ENCODE data around the gene SMIM12.

Gene SMIM12

DNA sequence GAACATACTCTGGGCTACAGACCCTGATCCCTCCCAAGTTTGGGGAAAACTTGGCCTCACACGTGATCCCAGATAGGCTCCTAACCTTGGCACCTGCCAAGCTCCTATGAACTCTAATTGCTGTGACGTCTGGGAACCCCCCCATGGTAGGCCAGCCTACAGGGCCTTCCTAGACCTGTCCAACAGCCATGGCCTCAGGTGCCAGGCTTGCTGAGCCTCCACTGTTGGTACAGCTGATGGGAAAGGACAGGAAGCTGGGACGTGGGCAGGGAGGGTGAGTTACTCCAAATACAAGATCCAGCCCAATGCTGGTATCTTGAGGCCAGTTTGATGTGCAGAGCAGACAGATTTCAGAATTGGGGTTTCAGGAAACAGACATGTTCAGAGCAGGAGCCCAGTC is 19.1 kb downstream of the SMIM12 start:
- Histone ChIP-seq H3K79me2 (ENCODE audit: low read length) (no peaks in the 10 kb centered on the region), H3K4me2 (ENCODE audit: low read length) (no peak overlapping the region), H3K27me3 (ENCODE audit: low read depth, low read length) (no peaks in the 10 kb centered on the region), H3K36me3 (replicated peaks; ENCODE audit: low read depth, low read length) (no peaks in the 10 kb centered on the region), H3K9ac (ENCODE audit: low read length) (no peak overlapping the region), H3K4me3 (ENCODE audit: low read length) (no peak overlapping the region), H3K27ac (ENCODE audit: low read length) (no peak overlapping the region), H4K20me1 (ENCODE audit: insufficient read depth, low read length) (no peaks in the 10 kb centered on the region), H2AFZ (ENCODE audit: low read depth, low read length) (no peak overlapping the region), H3K9me3 (ENCODE audit: insufficient read depth, low read length) (no peaks in the 10 kb centered on the region), H3K4me1 (ENCODE audit: low read length) (no peaks in the 10 kb centered on the region)
- TF ChIP-seq, protein P1, sequence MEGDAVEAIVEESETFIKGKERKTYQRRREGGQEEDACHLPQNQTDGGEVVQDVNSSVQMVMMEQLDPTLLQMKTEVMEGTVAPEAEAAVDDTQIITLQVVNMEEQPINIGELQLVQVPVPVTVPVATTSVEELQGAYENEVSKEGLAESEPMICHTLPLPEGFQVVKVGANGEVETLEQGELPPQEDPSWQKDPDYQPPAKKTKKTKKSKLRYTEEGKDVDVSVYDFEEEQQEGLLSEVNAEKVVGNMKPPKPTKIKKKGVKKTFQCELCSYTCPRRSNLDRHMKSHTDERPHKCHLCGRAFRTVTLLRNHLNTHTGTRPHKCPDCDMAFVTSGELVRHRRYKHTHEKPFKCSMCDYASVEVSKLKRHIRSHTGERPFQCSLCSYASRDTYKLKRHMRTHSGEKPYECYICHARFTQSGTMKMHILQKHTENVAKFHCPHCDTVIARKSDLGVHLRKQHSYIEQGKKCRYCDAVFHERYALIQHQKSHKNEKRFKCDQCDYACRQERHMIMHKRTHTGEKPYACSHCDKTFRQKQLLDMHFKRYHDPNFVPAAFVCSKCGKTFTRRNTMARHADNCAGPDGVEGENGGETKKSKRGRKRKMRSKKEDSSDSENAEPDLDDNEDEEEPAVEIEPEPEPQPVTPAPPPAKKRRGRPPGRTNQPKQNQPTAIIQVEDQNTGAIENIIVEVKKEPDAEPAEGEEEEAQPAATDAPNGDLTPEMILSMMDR (IDR thresholded peaks at IDR 0.05; ENCODE audit: low read depth, low read length) = no peak
- no peak for TF ChIP-seq EZH2phosphoT487 (IDR thresholded peaks at IDR 0.05; ENCODE audit: low read depth)

DNA sequence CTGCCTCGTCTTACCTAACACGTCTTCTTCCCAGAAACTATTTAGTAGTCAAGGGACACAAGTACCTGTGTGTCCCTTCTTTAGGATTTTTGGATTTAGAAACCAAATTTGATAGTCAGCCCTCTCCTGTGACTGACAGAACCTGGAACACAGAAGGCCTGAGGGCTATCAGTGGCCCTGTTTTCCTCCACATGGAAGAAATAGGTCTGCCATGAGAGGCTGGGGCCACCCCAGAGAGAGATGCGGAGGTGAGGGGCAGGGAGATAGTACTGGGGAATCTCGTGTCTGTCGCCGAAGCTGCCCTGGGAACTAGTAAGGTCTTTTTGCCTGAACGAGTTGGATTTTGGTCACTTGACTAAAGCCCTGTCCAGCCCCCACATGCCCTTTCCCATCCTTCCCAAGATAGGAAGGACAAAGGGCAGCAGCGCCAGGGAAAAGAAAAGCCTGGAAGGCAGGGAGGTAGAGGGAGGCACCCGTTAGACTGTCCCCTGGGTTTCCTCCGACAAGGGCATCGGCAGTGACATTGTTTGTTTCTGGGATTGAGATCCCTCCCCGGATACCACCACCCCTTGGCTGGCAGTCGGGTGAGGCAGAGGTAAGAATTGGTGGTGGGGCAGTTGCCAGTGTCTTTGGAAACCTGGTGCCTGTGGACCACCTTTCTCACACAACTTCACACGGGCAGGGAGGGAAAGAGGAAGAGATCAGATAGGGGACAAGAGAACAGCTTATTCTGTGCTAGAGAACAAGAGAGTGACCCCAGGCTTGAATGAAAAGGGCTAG is 19.8 kb downstream of the SMIM12 start:
- Histone ChIP-seq H3K9ac (ENCODE audit: low read length) (no peak overlapping the region), H3K36me3 (replicated peaks; ENCODE audit: low read depth, low read length) (no peaks in the 10 kb centered on the region), H3K4me2 (ENCODE audit: low read length) (no peak overlapping the region), H3K4me1 (ENCODE audit: low read length) (no peaks in the 10 kb centered on the region), H4K20me1 (ENCODE audit: insufficient read depth, low read length) (no peaks in the 10 kb centered on the region), H3K27me3 (ENCODE audit: low read depth, low read length) (no peaks in the 10 kb centered on the region), H3K9me3 (ENCODE audit: insufficient read depth, low read length) (no peaks in the 10 kb centered on the region), H3K4me3 (ENCODE audit: low read length) (no peak overlapping the region), H3K79me2 (ENCODE audit: low read length) (no peaks in the 10 kb centered on the region), H3K27ac (ENCODE audit: low read length) (no peak overlapping the region), H2AFZ (ENCODE audit: low read depth, low read length) (no peak overlapping the region)
- TF ChIP-seq EZH2phosphoT487 (IDR thresholded peaks at IDR 0.05; ENCODE audit: low read depth) = no peak
- TF ChIP-seq, protein P1 (IDR thresholded peaks at IDR 0.05; ENCODE audit: low read depth, low read length) = no peak

DNA sequence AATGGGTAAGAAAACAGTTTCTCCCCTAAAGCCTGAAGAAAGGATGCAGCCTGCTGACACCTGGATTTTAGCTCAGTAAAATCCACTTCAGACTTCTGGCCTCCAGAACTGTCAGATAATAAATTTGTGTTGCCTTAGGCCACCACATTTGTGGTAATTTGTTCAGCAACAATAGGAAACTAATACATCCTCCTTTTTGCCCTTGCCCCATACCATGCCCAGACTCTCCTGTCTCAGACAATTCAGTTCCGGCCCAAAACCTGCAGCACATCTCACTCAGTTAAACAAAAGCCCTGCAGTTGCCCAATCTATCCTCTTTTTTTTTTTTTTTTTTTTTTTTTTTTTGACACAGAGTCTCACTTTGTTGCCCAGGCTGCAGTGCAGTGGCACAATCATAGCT is 25.8 kb downstream of the SMIM12 start:
- Histone ChIP-seq H3K27ac (ENCODE audit: low read length) (no peak overlapping the region), H2AFZ (ENCODE audit: low read depth, low read length) (no peak overlapping the region), H3K4me2 (ENCODE audit: low read length) (no peak overlapping the region), H3K36me3 (replicated peaks; ENCODE audit: low read depth, low read length) (no peaks in the 10 kb centered on the region), H3K4me3 (ENCODE audit: low read length) (no peak overlapping the region), H3K4me1 (ENCODE audit: low read length) (peaks cover 10% of the 10 kb centered on the region), H3K9me3 (ENCODE audit: insufficient read depth, low read length) (no peaks in the 10 kb centered on the region), H4K20me1 (ENCODE audit: insufficient read depth, low read length) (no peaks in the 10 kb centered on the region), H3K79me2 (ENCODE audit: low read length) (no peaks in the 10 kb centered on the region), H3K27me3 (ENCODE audit: low read depth, low read length) (no peaks in the 10 kb centered on the region), H3K9ac (ENCODE audit: low read length) (no peak overlapping the region)
- TF ChIP-seq, protein P1 (IDR thresholded peaks at IDR 0.05; ENCODE audit: low read depth, low read length) = no peak
- TF ChIP-seq EZH2phosphoT487 (IDR thresholded peaks at IDR 0.05; ENCODE audit: low read depth) = no peak

DNA sequence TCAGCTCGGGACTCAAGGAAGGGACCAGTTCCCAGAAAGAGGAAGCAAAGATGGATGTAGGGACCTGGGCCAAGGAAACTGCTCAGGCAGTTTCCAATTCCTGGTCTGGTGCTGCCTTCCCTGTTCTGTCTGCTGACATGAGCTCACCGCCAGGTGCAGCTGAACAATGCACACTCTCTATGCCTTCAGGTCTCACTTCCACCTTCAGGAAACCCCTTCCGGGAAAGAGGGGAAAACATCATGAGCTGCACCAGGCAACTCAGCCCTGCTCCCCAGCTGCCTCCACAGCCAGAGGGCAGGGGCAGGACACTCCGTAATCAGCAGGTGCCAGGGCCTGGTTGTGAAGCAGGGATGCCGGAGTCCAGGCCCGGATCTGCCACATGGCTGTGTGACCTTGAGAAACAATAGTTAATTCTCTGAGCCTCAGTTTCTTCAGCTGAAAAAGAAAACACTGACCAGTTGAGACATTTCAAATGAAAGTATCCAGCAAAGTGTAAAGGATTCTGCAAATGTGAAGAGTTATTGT is 27.8 kb downstream of the SMIM12 start:
- Histone ChIP-seq H3K36me3 (replicated peaks; ENCODE audit: low read depth, low read length) (no peaks in the 10 kb centered on the region), H3K9me3 (ENCODE audit: insufficient read depth, low read length) (no peaks in the 10 kb centered on the region), H3K4me3 (ENCODE audit: low read length) (no peak overlapping the region), H3K27ac (ENCODE audit: low read length) (no peak overlapping the region), H3K4me2 (ENCODE audit: low read length) (no peak overlapping the region), H2AFZ (ENCODE audit: low read depth, low read length) (no peak overlapping the region), H3K27me3 (ENCODE audit: low read depth, low read length) (no peaks in the 10 kb centered on the region), H3K4me1 (ENCODE audit: low read length) (peaks cover 10% of the 10 kb centered on the region), H3K79me2 (ENCODE audit: low read length) (no peaks in the 10 kb centered on the region), H3K9ac (ENCODE audit: low read length) (no peak overlapping the region), H4K20me1 (ENCODE audit: insufficient read depth, low read length) (no peaks in the 10 kb centered on the region)
- TF ChIP-seq, protein P1 (IDR thresholded peaks at IDR 0.05; ENCODE audit: low read depth, low read length) = no peak
- TF ChIP-seq EZH2phosphoT487 (IDR thresholded peaks at IDR 0.05; ENCODE audit: low read depth) = no peak

Measured in OCI-LY3 (cell line).